ENCODE measurements around the gene BLOC1S4.
"Not testable (repeated sequence)": the region's sequence is repeated elsewhere in the genome, so short reads cannot be mapped to it uniquely, and the experiment has no call there.

The BLOC1S4 gene

GRCh38 chr4:6716018-6716911 is at the start of gene BLOC1S4:
BLOC1S4 (plus strand) TSS chr4:6716174; CDS start chr4:6716210, 36 bp downstream.
- peak; percentile 92 for DNase-seq

- DNase-seq = no peak
These were observed 47.6 kb upstream of the BLOC1S4 start for GRCh38 chr4:6668391-6668790.

- no peak for DNase-seq
These were observed 44.3 kb upstream of the BLOC1S4 start for GRCh38 chr4:6671648-6672047.

- no peak for DNase-seq
These were observed 43.8 kb upstream of the BLOC1S4 start for GRCh38 chr4:6672131-6672530.

- DNase-seq = not testable (repeated sequence)
These were observed 43.3 kb upstream of the BLOC1S4 start for GRCh38 chr4:6672541-6673190.

- DNase-seq = peak; percentile 38
These were observed 42.7 kb upstream of the BLOC1S4 start for GRCh38 chr4:6673191-6673659.

- peak; percentile 94 for DNase-seq
These were observed 42.1 kb upstream of the BLOC1S4 start for GRCh38 chr4:6673660-6674499.

- DNase-seq = peak; percentile 65
These were observed 41.3 kb upstream of the BLOC1S4 start for GRCh38 chr4:6674500-6675149.

- DNase-seq = no peak
These were observed 39.0 kb upstream of the BLOC1S4 start for GRCh38 chr4:6676722-6677558.

- no peak for DNase-seq
These were observed 35.5 kb upstream of the BLOC1S4 start for GRCh38 chr4:6680372-6681034.

- no peak for DNase-seq
These were observed 34.8 kb upstream of the BLOC1S4 start for GRCh38 chr4:6681191-6681590.

GRCh38 chr4:6682862-6683590 is 32.9 kb upstream of the BLOC1S4 start:
- no peak for DNase-seq

- DNase-seq = no peak
These were observed 31.3 kb upstream of the BLOC1S4 start for GRCh38 chr4:6684656-6685055.

GRCh38 chr4:6686104-6686787 is 29.7 kb upstream of the BLOC1S4 start:
- no peak for DNase-seq

GRCh38 chr4:6687947-6688878 is 27.8 kb upstream of the BLOC1S4 start:
- peak; percentile 12 for DNase-seq

GRCh38 chr4:6688879-6689505 is 27.0 kb upstream of the BLOC1S4 start:
- DNase-seq = no peak

GRCh38 chr4:6689506-6689960 is 26.4 kb upstream of the BLOC1S4 start:
- no peak for DNase-seq

- DNase-seq = no peak
These were observed 23.6 kb upstream of the BLOC1S4 start for GRCh38 chr4:6692379-6692778.
